Endothelial cell of umbilical vein (primary cell): ENCODE results near the gene NFKB1. TPM values are rescaled to one million over a fixed set of nuclear protein-coding genes. Genes with fewer than 3 reads are reported as not detected.

Source experiments
- BruUV-seq: library from RNA; stranded (reverse); fragments of 400-500 nt; replicated peaks from 2 replicates; lab custom pipeline; 2021; lab: Mats Ljungman, UMichigan
- CTCF ChIA-PET: fragments of 300-600, 350-600 bp; sonication (Branson Sonifier 250); formaldehyde crosslinking; loops from one replicate; lab custom pipeline; 2021; ENCODE audit warnings: antibody characterized with exemption, inconsistent platforms; lab: Charles Lee
- POLR2A ChIA-PET: fragments of 300-600, 350-600 bp; sonication (Branson Sonifier 250); formaldehyde crosslinking; loops from one replicate; lab custom pipeline; 2021; ENCODE audit warnings: antibody characterized with exemption, inconsistent platforms; lab: Charles Lee
- DNase-seq: peaks from one replicate; pipeline ENCODE4 v3.0.0-alpha.2; 2011; ENCODE audit warnings: low read depth, low spot score
- FAIRE-seq: peaks from 2 replicates; lab custom pipeline; 2011; peaks lifted over from hg19 to GRCh38; lab: Jason Lieb, UNC
- H2AFZ ChIP-seq: 2 replicates; pipeline ENCODE4 v1.6.0; 2012; ENCODE audit warnings: low read depth, low read length, control low read depth, inconsistent platforms
- H3K27ac ChIP-seq: 2 replicates; pipeline ENCODE4 v1.5.1; 2011; ENCODE audit warnings: low read depth, mild to moderate bottlenecking, control low read depth, low read length, moderate library complexity; ENCODE audit not compliant: insufficient read depth
- H3K27me3 ChIP-seq, 2 experiments: 2 replicates each; pipeline versions ENCODE4 v1.6.0 to v1.6.1; 2011; ENCODE audit warnings: low read length in 2 of 2, mixed read lengths in 1 of 2; ENCODE audit not compliant: control insufficient read depth in 2 of 2, insufficient read depth in 2 of 2
- H3K36me3 ChIP-seq, 2 experiments: 2 replicates in 1 of 2; 3 replicates in 1 of 2; pipeline ENCODE4 v1.5.1; 2011; ENCODE audit warnings: low read length in 2 of 2, mild to moderate bottlenecking in 1 of 2, moderate library complexity in 1 of 2; ENCODE audit not compliant: control insufficient read depth in 2 of 2, insufficient read depth in 2 of 2; ENCODE audit errors: extremely low read depth in 1 of 2
- H3K4me1 ChIP-seq: 3 replicates; pipeline ENCODE4 v1.5.1; 2011; ENCODE audit warnings: mild to moderate bottlenecking, low read length; ENCODE audit not compliant: control insufficient read depth, insufficient read depth; ENCODE audit errors: extremely low read depth
- H3K4me2 ChIP-seq: 2 replicates; pipeline ENCODE4 v1.6.1; 2011; ENCODE audit warnings: low read length, control low read depth, mixed read lengths; ENCODE audit not compliant: insufficient read depth
- H3K4me3 ChIP-seq, 3 experiments: fragments of 200-600 bp in 1 of 3; sonication (generic), shearing (Covaris generic) in 1 of 3; replicated peaks in 1 of 3; 2 replicates each; pipeline ENCODE4 v1.5.1; 2011 to 2016; ENCODE audit warnings: control low read depth in 3 of 3, low read length in 3 of 3, mild to moderate bottlenecking in 2 of 3, inconsistent platforms in 1 of 3, low read depth in 1 of 3, moderate library complexity in 1 of 3; ENCODE audit not compliant: insufficient read depth in 1 of 3
- H3K79me2 ChIP-seq: 2 replicates; pipeline ENCODE4 v1.6.0; 2012; ENCODE audit warnings: low read length, inconsistent platforms; ENCODE audit not compliant: control insufficient read depth, insufficient read depth
- H3K9ac ChIP-seq: replicated peaks from 2 replicates; pipeline ENCODE3; 2011; ENCODE audit warnings: low read length, control low read depth; ENCODE audit not compliant: insufficient read depth; ENCODE audit errors: extremely low read depth
- H3K9me1 ChIP-seq: replicated peaks from 3 replicates; pipeline ENCODE4 v1.6.0; 2011; ENCODE audit warnings: mild to moderate bottlenecking, low read length; ENCODE audit not compliant: control insufficient read depth, insufficient read depth; ENCODE audit errors: extremely low read depth
- H3K9me3 ChIP-seq: replicated peaks from 2 replicates; pipeline ENCODE4 v1.5.1; 2012; ENCODE audit warnings: low read length, inconsistent platforms; ENCODE audit not compliant: control insufficient read depth, insufficient read depth
- H4K20me1 ChIP-seq: replicated peaks from 2 replicates; pipeline ENCODE3; 2011; ENCODE audit warnings: mild to moderate bottlenecking, low read length; ENCODE audit not compliant: control insufficient read depth, insufficient read depth; ENCODE audit errors: extremely low read depth
- EZH2 ChIP-seq: IDR thresholded peaks from 2 replicates; pipeline ENCODE4 v1.6.1; 2012; ENCODE audit warnings: borderline replicate concordance, low read depth, mild to moderate bottlenecking, moderate library complexity, low read length, inconsistent platforms; ENCODE audit not compliant: severe bottlenecking
- FOS ChIP-seq: IDR thresholded peaks from 2 replicates; pipeline ENCODE4 v1.6.1; 2011; ENCODE audit warnings: mild to moderate bottlenecking, low read length, moderate library complexity, borderline replicate concordance; ENCODE audit not compliant: insufficient read depth
- GATA2 ChIP-seq: IDR thresholded peaks from 2 replicates; pipeline ENCODE4 v1.7.0; 2011; ENCODE audit warnings: low read depth, mild to moderate bottlenecking, moderate library complexity, mixed read lengths, low read length; ENCODE audit not compliant: insufficient read length, insufficient read depth
- JUN ChIP-seq: IDR thresholded peaks from 2 replicates; pipeline ENCODE4 v1.6.1; 2011; ENCODE audit warnings: borderline replicate concordance, low read depth; ENCODE audit not compliant: insufficient read length, insufficient read depth
- MYC ChIP-seq: IDR thresholded peaks from one replicate; pipeline ENCODE4 v1.6.1; 2011; ENCODE audit warnings: mild to moderate bottlenecking, low read depth, low read length
- POLR2A ChIP-seq: IDR thresholded peaks from 2 replicates; pipeline ENCODE4 v1.6.1; 2012; ENCODE audit warnings: low read depth, mild to moderate bottlenecking, control low read depth, low read length
- POLR2AphosphoS5 ChIP-seq: IDR thresholded peaks from 2 replicates; pipeline ENCODE4 v1.6.1; 2012; ENCODE audit warnings: low read depth, mild to moderate bottlenecking, control low read depth, low read length, moderate library complexity; ENCODE audit not compliant: insufficient read depth
- dilution Hi-C: fragments of 300-500 bp; cut with MboI; formaldehyde crosslinking; loops from one replicate; pipeline ENCODE4 v1.15.0; 2019; ENCODE audit warnings: low sequenced_read_pairs; ENCODE audit not compliant: extremely low pct_ligation_motif_present
- intact Hi-C: fragments of 100-400 bp; cut with micrococcal nuclease; formaldehyde crosslinking; loops from one replicate; pipeline ENCODE4 v1.10.0; 2022
- polyA plus RNA-seq, 4 experiments: library from polyadenylated mRNA; depleted of rRNA in 3 of 4; stranded (reverse) in 3 of 4; unstranded in 1 of 4; fragments of >200 nt; gene quantifications; 2 replicates each; pipeline versions ENCODE4 v1.2.1 to v1.2.3, GENCODE V29; 2011 to 2012; ENCODE audit warnings: missing spikeins in 1 of 4
- total RNA-seq: library from RNA; stranded (reverse); gene quantifications from 2 replicates; pipeline ENCODE4 v1.2.3, GENCODE V29; 2021
- TF ChIP-seq, protein P1 (sequence below), 2 donors: IDR thresholded peaks; 1 replicate in 1 of 2; 2 replicates in 1 of 2; pipeline ENCODE4 v1.5.1; 2011; ENCODE audit warnings: low read length in 2 of 2, mild to moderate bottlenecking in 2 of 2, moderate library complexity in 2 of 2, control low read depth in 1 of 2, inconsistent platforms in 1 of 2, low read depth in 1 of 2; ENCODE audit not compliant: insufficient read depth in 1 of 2; ENCODE audit errors: extremely low read depth in 1 of 2
- TF ChIP-seq, protein P2 (sequence below): IDR thresholded peaks from 2 replicates; pipeline ENCODE4 v1.6.1; 2011; ENCODE audit not compliant: insufficient read depth, insufficient read length

Gene NFKB1
- total and polyA plus RNA-seq, 2 donors (not counting 3 experiments of a cell fraction or from before 2014, with no cell fraction given), result 21.3 to 41.4 TPM

DNA sequence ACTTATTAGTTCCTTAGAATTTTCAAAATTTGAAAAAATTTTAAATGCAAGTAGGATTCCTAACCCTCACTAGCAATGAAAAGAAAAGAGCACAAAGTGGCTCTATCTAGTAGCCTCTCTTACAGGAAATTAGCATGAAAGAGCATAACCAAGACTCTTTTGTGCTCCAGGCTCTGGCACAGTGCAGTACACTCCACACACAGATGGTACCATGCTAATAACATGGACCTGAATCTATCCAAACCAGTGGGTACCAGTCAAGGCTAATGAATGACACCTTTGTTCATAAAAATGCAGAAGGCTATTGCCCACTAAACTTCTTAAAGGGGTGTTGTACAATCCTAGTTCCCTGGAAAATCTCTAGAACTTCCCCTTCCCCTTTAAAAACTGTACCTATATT, 140.6 kb downstream of the NFKB1 start:
- H3K4me2 ChIP-seq, result no peak overlapping the region
- TF ChIP-seq EZH2, result no peak
- TF ChIP-seq MYC, result no peak
- no peak for TF ChIP-seq POLR2AphosphoS5
- TF ChIP-seq, protein P1, sequence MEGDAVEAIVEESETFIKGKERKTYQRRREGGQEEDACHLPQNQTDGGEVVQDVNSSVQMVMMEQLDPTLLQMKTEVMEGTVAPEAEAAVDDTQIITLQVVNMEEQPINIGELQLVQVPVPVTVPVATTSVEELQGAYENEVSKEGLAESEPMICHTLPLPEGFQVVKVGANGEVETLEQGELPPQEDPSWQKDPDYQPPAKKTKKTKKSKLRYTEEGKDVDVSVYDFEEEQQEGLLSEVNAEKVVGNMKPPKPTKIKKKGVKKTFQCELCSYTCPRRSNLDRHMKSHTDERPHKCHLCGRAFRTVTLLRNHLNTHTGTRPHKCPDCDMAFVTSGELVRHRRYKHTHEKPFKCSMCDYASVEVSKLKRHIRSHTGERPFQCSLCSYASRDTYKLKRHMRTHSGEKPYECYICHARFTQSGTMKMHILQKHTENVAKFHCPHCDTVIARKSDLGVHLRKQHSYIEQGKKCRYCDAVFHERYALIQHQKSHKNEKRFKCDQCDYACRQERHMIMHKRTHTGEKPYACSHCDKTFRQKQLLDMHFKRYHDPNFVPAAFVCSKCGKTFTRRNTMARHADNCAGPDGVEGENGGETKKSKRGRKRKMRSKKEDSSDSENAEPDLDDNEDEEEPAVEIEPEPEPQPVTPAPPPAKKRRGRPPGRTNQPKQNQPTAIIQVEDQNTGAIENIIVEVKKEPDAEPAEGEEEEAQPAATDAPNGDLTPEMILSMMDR (IDR thresholded peaks at IDR 0.05; ENCODE audit: extremely low read depth in 1 of 2, insufficient read depth in 1 of 2, low read depth in 1 of 2, low read length in 2 of 2), result no peak
- no peak for TF ChIP-seq JUN
- no peak for TF ChIP-seq FOS
- no peak for TF ChIP-seq POLR2A
- TF ChIP-seq GATA2, result no peak
- TF ChIP-seq, protein P2, sequence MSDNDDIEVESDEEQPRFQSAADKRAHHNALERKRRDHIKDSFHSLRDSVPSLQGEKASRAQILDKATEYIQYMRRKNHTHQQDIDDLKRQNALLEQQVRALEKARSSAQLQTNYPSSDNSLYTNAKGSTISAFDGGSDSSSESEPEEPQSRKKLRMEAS, result no peak
- H3K79me2 ChIP-seq, result no peaks in the 10 kb centered on the region

More for the DNA sequence above, 140.6 kb downstream of the NFKB1 start:
- Histone ChIP-seq H4K20me1 (no peaks in the 10 kb centered on the region), H3K9ac (no peak overlapping the region), H3K9me1 (no peaks in the 10 kb centered on the region), H3K9me3 (no peaks in the 10 kb centered on the region), H3K4me1 (peaks cover 12% of the 10 kb centered on the region), H3K36me3 (no peaks in the 10 kb centered on the region), H3K27me3 (no peaks in the 10 kb centered on the region), H3K27ac (no peak overlapping the region), H2AFZ (no peak overlapping the region), H3K4me3 (no peak overlapping the region)
- DNase-seq, result no peak
- dilution Hi-C loops (no loop called here), intact Hi-C loops (loop anchor here (5.0 kb wide), 1 partner anchor 186 kb away; the partner anchor contains the start of gene UBE2D3)
- ChIA-PET POLR2A (no interaction called here), CTCF (interaction anchor here (1.2 to 1.5 kb wide), 2 partner anchors 18 to 21 kb away, joined by 4 to 7 read pairs; no protein-coding TSS in a partner anchor)
- BruUV-seq, result no TSS peak
- FAIRE-seq, result no peak
